OCI-LY3 (cell line): ENCODE data around the gene HOXC11.

Source experiments
- CTCF ChIP-seq: fragments of 200-600, 300-600 bp; sonication (generic); IDR thresholded peaks from 2 replicates; pipeline ENCODE4 v1.5.1; 2014; ENCODE audit warnings: antibody characterized with exemption, low read length, low read depth
- EZH2phosphoT487 ChIP-seq: fragments of 200-600 bp; shearing (Covaris generic); IDR thresholded peaks from 2 replicates; pipeline ENCODE4 v1.6.1; 2018; ENCODE audit warnings: antibody characterized with exemption, mixed run types, low read depth

GRCh38 chr12:54010972-54011664 is 38.2 kb downstream of the HOXC11 start:
- no peak for TF ChIP-seq CTCF
- TF ChIP-seq EZH2phosphoT487 = no peak
